ENCODE measurements around the gene DCST1. TPM values are rescaled to one million over a fixed set of nuclear protein-coding genes. Genes with fewer than 3 reads are reported as not detected.

The DCST1 gene
- total RNA-seq, 1 experiment from 2014 or later, result not detected

DNA sequence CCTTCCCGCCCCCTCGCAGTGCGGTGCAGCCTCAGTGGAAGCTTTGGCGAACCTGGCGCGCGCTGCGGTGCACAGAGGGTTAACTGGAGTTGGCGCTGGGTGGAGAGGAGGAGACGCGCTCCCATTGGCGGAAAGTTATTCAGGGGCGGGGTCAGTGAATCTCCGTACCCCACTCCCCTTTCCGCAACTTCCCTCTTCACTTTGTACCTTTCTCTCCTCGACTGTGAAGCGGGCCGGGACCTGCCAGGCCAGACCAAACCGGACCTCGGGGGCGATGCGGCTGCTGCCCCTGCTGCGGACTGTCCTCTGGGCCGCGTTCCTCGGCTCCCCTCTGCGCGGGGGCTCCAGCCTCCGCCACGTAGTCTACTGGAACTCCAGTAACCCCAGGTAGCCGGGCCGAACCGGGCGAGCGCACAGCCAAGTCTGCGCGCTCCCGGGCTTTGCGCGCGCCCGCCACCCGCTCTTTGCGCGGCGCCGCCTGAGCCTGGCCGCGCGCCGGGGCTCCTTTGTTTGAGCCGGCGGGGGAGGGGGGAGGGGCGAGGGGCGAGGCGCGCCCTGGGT lies 30.0 kb downstream of the DCST1 start, which contains the start of gene EFNA4:
TSS of gene EFNA4 (plus strand) at position 191 of the 561 bp plus-strand sequence. CDS start at position 275, 84 bp downstream.
- Histone ChIP-seq H3K27ac (ENCODE audit: low read depth, low read length, poor library complexity, severe bottlenecking) (peak within 1 kb of the TSS; percentile 89), H3K36me3 (ENCODE audit: insufficient read depth, low read length, poor library complexity, severe bottlenecking) (no peaks in the 10 kb centered on the region), H3K4me3 (ENCODE audit: low read depth, low read length, poor library complexity, severe bottlenecking) (peak within 1 kb of the TSS; percentile 81), H3K27me3 (replicated peaks; ENCODE audit: insufficient read depth, low read depth, low read length, poor library complexity) (no peaks in the 10 kb centered on the region), H3K9me3 (ENCODE audit: low read depth, low read length, poor library complexity, severe bottlenecking) (no peaks in the 10 kb centered on the region), H3K4me1 (ENCODE audit: insufficient read depth, low read length, poor library complexity, severe bottlenecking) (peaks cover 31% of the 10 kb centered on the region)
- no TSS peak for BruUV-seq (replicated peaks)
- ChIA-PET CTCF (interaction anchor here (0.8 to 3.8 kb wide), 2 partner anchors 15 to 21 kb away, joined by 3 to 35 read pairs; partner anchors contain the start of gene EFNA3), POLR2A (ENCODE audit: low non-redundant PET) (no interaction called here)
- intact Hi-C loops (cut with micrococcal nuclease; ENCODE audit: unreplicated experiment), result loop anchor here (1.0 to 5.0 kb wide), 4 partner anchors 21 to 581 kb away; partner anchors contain the start of genes PYGO2 and UBE2Q1
- DNase-seq (ENCODE audit: low spot score), result peak; percentile 96
- TF ChIP-seq CTCF (conservative IDR thresholded peaks at IDR 0.05; ENCODE audit: low read depth, low read length), result no peak
- no peak for TF ChIP-seq EZH2 (IDR thresholded peaks at IDR 0.05; ENCODE audit: borderline replicate concordance, low read depth, low read length, poor library complexity, severe bottlenecking)

DNA sequence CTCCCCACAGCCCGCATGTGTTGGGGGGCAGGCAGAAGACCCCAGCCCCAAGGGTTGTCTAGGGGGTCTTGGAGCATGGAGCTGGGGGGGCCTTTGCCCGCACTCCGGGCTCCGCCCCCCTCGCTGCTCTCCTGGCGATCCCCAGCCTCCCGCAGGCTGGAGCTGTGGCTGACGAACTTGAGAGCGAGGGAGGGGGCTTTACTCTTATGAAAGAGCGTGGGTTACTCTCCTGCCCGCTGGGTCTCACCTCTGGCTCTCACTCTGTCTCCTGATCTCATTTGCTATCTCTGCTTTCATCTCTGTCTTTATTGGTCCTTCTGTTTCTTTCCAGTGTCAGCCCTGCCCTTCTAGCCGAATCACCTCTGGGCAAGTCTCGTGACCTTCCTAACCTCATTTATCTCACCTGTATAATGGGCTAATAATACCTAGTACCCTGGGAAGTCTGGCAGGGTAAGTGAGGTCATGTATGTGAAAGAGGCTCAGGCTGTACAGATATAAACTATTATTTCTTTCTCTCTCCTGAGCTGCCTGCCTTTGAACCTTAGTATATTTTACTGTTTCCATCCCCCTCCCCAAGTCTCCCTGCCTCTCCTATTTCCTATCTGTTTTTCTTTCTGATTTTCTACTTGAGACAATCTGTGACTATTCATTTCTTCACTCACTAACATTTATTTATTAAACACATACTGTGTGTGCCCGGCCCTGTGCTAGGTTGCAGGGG lies 30.6 kb downstream of the DCST1 start:
- CTCF ChIA-PET, result interaction anchor here (0.6 to 3.8 kb wide), 3 partner anchors 21 to 119 kb away, joined by 3 to 35 read pairs (median 4); no protein-coding TSS in a partner anchor
- intact Hi-C loops (cut with micrococcal nuclease; ENCODE audit: unreplicated experiment), result loop anchor here (5.0 kb wide), 3 partner anchors 102 to 582 kb away; partner anchors contain the start of genes PYGO2 and UBE2Q1
- H3K9me3 ChIP-seq (ENCODE audit: low read depth, low read length, poor library complexity, severe bottlenecking), result no peaks in the 10 kb centered on the region
- H3K27me3 ChIP-seq (replicated peaks; ENCODE audit: insufficient read depth, low read depth, low read length, poor library complexity), result no peaks in the 10 kb centered on the region
- POLR2A ChIA-PET (ENCODE audit: low non-redundant PET), result no interaction called here
- TSS peak; percentile 82 for BruUV-seq (replicated peaks)
- peak; percentile 67 for DNase-seq (ENCODE audit: low spot score)
- H3K36me3 ChIP-seq (ENCODE audit: insufficient read depth, low read length, poor library complexity, severe bottlenecking), result peaks cover 5% of the 10 kb centered on the region
- H3K27ac ChIP-seq (ENCODE audit: low read depth, low read length, poor library complexity, severe bottlenecking), result peak overlapping the region; percentile 89
- TF ChIP-seq CTCF (conservative IDR thresholded peaks at IDR 0.05; ENCODE audit: low read depth, low read length) (no peak), EZH2 (IDR thresholded peaks at IDR 0.05; ENCODE audit: borderline replicate concordance, low read depth, low read length, poor library complexity, severe bottlenecking) (no peak)
- peaks cover 31% of the 10 kb centered on the region for H3K4me1 ChIP-seq (ENCODE audit: insufficient read depth, low read length, poor library complexity, severe bottlenecking)
- H3K4me3 ChIP-seq (ENCODE audit: low read depth, low read length, poor library complexity, severe bottlenecking), result peak overlapping the region; percentile 81

DNA sequence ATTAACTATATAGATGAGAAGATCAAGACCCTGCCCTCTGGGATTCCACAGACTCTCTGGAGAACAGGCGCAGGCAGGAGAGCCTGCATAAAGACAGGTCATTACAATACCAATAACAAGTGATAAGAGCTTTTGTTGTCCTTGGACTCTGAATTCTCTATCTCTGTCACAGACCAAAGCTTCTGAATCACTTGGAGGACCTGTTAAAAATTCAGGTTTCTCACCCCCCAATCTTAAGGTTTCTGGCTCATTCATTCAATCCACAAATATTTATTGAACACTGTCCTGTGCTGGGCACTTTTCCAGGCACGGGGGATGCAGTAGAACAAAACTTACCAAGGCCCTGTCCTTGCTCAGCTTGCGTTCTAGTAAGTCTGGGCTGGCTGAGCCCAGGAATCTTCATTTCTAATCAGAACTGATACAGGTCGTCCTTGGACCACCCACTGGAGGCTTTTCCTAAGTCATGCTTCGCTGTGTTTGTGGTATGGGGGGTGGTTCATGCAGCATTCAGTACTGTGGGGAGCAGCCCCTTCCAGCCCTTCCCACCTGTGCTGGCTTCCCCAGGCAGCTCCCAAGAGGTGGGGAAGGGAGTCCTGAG lies 31.3 kb downstream of the DCST1 start:
- ChIA-PET POLR2A (ENCODE audit: low non-redundant PET) (no interaction called here), CTCF (interaction anchor here (0.6 to 1.0 kb wide), 2 partner anchors 26 to 118 kb away, joined by 3 to 4 read pairs; no protein-coding TSS in a partner anchor)
- peak overlapping the region; percentile 81 for H3K4me3 ChIP-seq (ENCODE audit: low read depth, low read length, poor library complexity, severe bottlenecking)
- H3K27me3 ChIP-seq (replicated peaks; ENCODE audit: insufficient read depth, low read depth, low read length, poor library complexity), result no peaks in the 10 kb centered on the region
- intact Hi-C loops (cut with micrococcal nuclease; ENCODE audit: unreplicated experiment), result loop anchor here (5.0 kb wide), 3 partner anchors 103 to 583 kb away; partner anchors contain the start of genes PYGO2 and UBE2Q1
- H3K9me3 ChIP-seq (ENCODE audit: low read depth, low read length, poor library complexity, severe bottlenecking), result no peaks in the 10 kb centered on the region
- TF ChIP-seq EZH2 (IDR thresholded peaks at IDR 0.05; ENCODE audit: borderline replicate concordance, low read depth, low read length, poor library complexity, severe bottlenecking) (no peak), CTCF (conservative IDR thresholded peaks at IDR 0.05; ENCODE audit: low read depth, low read length) (no peak)
- no peak for DNase-seq (ENCODE audit: low spot score)
- H3K4me1 ChIP-seq (ENCODE audit: insufficient read depth, low read length, poor library complexity, severe bottlenecking), result peaks cover 33% of the 10 kb centered on the region
- BruUV-seq (replicated peaks), result no TSS peak
- no peak overlapping the region for H3K27ac ChIP-seq (ENCODE audit: low read depth, low read length, poor library complexity, severe bottlenecking)
- H3K36me3 ChIP-seq (ENCODE audit: insufficient read depth, low read length, poor library complexity, severe bottlenecking), result peaks cover 5% of the 10 kb centered on the region
